ENCODE measurements around the gene PDP2. TPM values are rescaled to one million over a fixed set of nuclear protein-coding genes. Genes with fewer than 3 reads are reported as not detected.

PDP2 gene
- total and polyA plus RNA-seq, 2 of the 4 experiments (the other 2 are of a cell fraction): 5.3 to 16.8 TPM

GRCh38 chr16:66844342-66845079 is 35.8 kb upstream of the PDP2 start, which contains the start of gene CA7:
TSS of gene CA7 (plus strand) at chr16:66844414. CDS start at chr16:66844488, 74 bp downstream.
- no TSS peak for BruUV-seq (replicated peaks)
- WGBS, 2 experiments (ENCODE audit: extremely low coverage in 2 of 2, insufficient read length in 1 of 2): 0% methylated on average over 14 of the region's 79 CpGs; no CpG with 5 or more reads in 1 of the 2 experiments
- Histone ChIP-seq H3K79me1 (ENCODE audit: low read depth in 1 of 2, low read length in 2 of 2) (no peaks in the 10 kb centered on the region), H2BK20ac (ENCODE audit: low read depth, low read length) (no peak within 1 kb of the TSS), H3K27ac (ENCODE audit: insufficient read depth, low read length) (no peak within 1 kb of the TSS), H3K9me3 (ENCODE audit: control insufficient read depth, insufficient read depth, low read length) (no peaks in the 10 kb centered on the region), H2BK5ac (ENCODE audit: low read depth, low read length, poor library complexity, severe bottlenecking) (no peak within 1 kb of the TSS), H3K4ac (ENCODE audit: low read depth, low read length) (no peak within 1 kb of the TSS), H3K4me1 (ENCODE audit: control insufficient read depth, insufficient read depth, low read length) (no peaks in the 10 kb centered on the region; the same call in 1 of the 2 replicates), H3K27me3 (ENCODE audit: control insufficient read depth, insufficient read depth, low read length) (peaks cover 83% of the 10 kb centered on the region), H2AFZ (replicated peaks; ENCODE audit: low read length, poor library complexity) (peak within 1 kb of the TSS; percentile 81), H3K36me3 (ENCODE audit: control insufficient read depth, insufficient read depth, low read length) (no peaks in the 10 kb centered on the region), H3K56ac (ENCODE audit: extremely low read depth, insufficient read depth, low read length) (no peak within 1 kb of the TSS), H3K4me2 (ENCODE audit: low read depth, low read length) (peak within 1 kb of the TSS; percentile 78), H3K18ac (ENCODE audit: low read depth, low read length) (no peak within 1 kb of the TSS), H4K5ac (ENCODE audit: low read depth, low read length) (no peak within 1 kb of the TSS), H3K14ac (replicated peaks; ENCODE audit: low read depth, low read length) (no peak within 1 kb of the TSS), H3K9ac (ENCODE audit: low read depth, low read length) (no peak within 1 kb of the TSS), H4K8ac (ENCODE audit: low read depth in 2 of 2, low read length in 2 of 2) (no peak within 1 kb of the TSS), H2BK120ac (ENCODE audit: low read depth, low read length) (no peak within 1 kb of the TSS), H4K91ac (ENCODE audit: insufficient read depth, low read depth, low read length) (no peak within 1 kb of the TSS), H3K23ac (ENCODE audit: low read depth, low read length) (peak within 1 kb of the TSS; percentile 15; the same call in 1 of the 2 replicates), H3K4me3 (ENCODE audit: insufficient read depth, low read depth, low read length) (peak within 1 kb of the TSS; percentile 30), H2BK15ac (ENCODE audit: low read depth, low read length) (no peak within 1 kb of the TSS), H2AK5ac (ENCODE audit: low read depth, low read length) (no peak within 1 kb of the TSS), H3K9me1 (ENCODE audit: insufficient read depth, low read length) (0 out of 2 replicates have a peak, but pooled peaks cover 3% of the 10 kb centered on the region), H4K20me1 (ENCODE audit: insufficient read depth, low read length) (no peaks in the 10 kb centered on the region), H2AK9ac (replicated peaks; ENCODE audit: low read depth, low read length, poor library complexity) (peak within 1 kb of the TSS; percentile 5)
- ATAC-seq (ENCODE audit: low read depth): peak; percentile 66
- intact Hi-C loops (cut with micrococcal nuclease): no loop called here
- no peak for TF ChIP-seq MAZ (IDR thresholded peaks at IDR 0.05; ENCODE audit: borderline replicate concordance, low read depth, low read length)
- no peak for TF ChIP-seq RCOR1 (IDR thresholded peaks at IDR 0.05; ENCODE audit: insufficient replicate concordance, low read length)
- TF ChIP-seq CHD1 (IDR thresholded peaks at IDR 0.05; ENCODE audit: low read depth, low read length): no peak
- no peak for TF ChIP-seq SMC3 (IDR thresholded peaks at IDR 0.05; ENCODE audit: low read depth, low read length)
- ChIA-PET POLR2A (ENCODE audit: unreplicated experiment) (no interaction called here), CTCF (no interaction called here)
- in situ Hi-C loops (cut with MboI; ENCODE audit: low sequenced_read_pairs): no loop called here
- dilution Hi-C loops (cut with HindIII; ENCODE audit: low sequenced_read_pairs, unreplicated experiment): no loop called here
- DNase-seq: no peak
